ENCODE results near the gene TTLL11. TPM values are rescaled to one million over a fixed set of nuclear protein-coding genes. Genes with fewer than 3 reads are reported as not detected.

TTLL11 gene
- total RNA-seq, 1 donor from 2014 or later = 3.6 TPM

DNA sequence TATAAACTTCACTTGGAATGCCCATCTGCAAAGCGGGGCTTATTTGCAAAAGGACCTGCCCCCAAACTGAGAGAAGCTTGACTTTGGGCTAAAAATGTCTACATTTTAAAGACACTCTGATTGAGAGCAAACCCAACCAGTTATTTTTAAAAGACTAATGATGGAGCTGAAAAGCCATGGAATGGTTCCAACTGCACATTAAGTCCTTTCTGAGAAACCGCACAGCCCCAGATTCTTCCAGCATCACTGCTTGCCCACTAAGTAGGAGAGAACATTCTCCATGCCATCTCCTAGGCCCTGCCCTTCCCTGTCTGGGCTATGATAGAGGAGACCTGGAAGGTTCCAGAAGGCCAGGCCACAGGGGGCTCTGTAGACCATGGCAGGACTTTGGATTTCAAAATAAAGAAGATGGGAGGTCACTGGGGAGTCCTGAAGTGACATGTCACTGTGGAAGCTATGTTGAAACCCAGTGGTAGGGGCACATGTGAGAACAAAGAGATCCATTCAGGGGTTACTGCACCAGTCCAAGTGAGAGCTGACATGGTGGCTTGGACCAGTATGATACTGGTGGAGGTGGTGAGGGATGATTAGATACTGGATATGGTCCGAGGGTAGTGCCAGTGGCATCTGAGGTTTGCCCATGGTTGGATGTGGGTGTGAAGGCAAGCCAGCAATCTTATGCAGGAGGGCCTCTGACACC lies 262.5 kb downstream of the TTLL11 start:
- no peak overlapping the region for H3K27ac Mint-ChIP-seq
- no peaks in the 10 kb centered on the region for H3K27me3 Mint-ChIP-seq
- DNase-seq = no peak
- H3K4me1 Mint-ChIP-seq = no peaks in the 10 kb centered on the region
- ATAC-seq (ENCODE audit: low read depth) = no peak
- H3K9me3 Mint-ChIP-seq = no peaks in the 10 kb centered on the region
- ChIA-PET POLR2A (no interaction called here), CTCF (no interaction called here)
- TF ChIP-seq, protein P1, sequence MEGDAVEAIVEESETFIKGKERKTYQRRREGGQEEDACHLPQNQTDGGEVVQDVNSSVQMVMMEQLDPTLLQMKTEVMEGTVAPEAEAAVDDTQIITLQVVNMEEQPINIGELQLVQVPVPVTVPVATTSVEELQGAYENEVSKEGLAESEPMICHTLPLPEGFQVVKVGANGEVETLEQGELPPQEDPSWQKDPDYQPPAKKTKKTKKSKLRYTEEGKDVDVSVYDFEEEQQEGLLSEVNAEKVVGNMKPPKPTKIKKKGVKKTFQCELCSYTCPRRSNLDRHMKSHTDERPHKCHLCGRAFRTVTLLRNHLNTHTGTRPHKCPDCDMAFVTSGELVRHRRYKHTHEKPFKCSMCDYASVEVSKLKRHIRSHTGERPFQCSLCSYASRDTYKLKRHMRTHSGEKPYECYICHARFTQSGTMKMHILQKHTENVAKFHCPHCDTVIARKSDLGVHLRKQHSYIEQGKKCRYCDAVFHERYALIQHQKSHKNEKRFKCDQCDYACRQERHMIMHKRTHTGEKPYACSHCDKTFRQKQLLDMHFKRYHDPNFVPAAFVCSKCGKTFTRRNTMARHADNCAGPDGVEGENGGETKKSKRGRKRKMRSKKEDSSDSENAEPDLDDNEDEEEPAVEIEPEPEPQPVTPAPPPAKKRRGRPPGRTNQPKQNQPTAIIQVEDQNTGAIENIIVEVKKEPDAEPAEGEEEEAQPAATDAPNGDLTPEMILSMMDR (IDR thresholded peaks at IDR 0.05) = no peak
- no peak overlapping the region for H3K4me3 Mint-ChIP-seq
- intact Hi-C loops (cut with micrococcal nuclease) = no loop called here
- H3K36me3 Mint-ChIP-seq (ENCODE audit: low read depth) = no peaks in the 10 kb centered on the region

DNA sequence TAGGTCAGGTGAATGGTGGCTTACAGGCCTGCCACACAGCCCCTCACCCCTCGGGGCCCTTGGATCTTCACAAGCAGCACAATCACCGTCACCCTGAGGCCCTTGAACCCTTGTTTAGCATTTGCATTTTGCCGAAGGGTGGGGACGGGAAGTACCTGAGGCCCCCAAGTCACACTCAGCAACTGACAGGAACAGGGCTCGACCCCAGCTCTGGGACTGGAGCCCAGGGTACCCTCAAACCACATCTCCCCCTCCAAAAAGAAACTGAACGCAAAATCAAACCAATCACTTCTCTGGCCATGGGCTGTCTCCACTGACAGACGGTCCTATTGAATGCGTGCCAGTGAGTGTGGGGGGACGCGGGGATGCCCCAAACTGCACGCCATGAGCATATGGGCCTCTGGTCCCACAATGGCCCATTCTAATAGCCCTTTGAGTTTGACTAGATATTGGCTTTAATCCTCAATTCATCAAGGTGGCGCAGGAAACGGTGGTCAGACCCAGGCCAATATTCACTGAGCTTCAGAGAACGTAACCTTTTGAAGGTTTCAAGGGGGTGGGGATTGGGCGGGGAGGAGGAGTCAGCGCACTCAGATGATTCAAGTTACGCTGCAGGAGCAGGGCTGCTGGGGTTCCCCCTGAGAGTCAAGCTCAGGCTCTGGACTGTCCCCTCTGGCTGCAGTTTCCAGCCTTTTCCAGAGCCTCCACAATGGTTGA lies 265.7 kb downstream of the TTLL11 start:
- no peaks in the 10 kb centered on the region for H3K27me3 Mint-ChIP-seq
- intact Hi-C loops (cut with micrococcal nuclease) = no loop called here
- DNase-seq = no peak
- TF ChIP-seq, protein P1 (IDR thresholded peaks at IDR 0.05) = no peak
- ATAC-seq (ENCODE audit: low read depth) = no peak
- H3K4me1 Mint-ChIP-seq = no peaks in the 10 kb centered on the region
- no peak overlapping the region for H3K4me3 Mint-ChIP-seq
- ChIA-PET POLR2A (no interaction called here), CTCF (no interaction called here)
- no peaks in the 10 kb centered on the region for H3K36me3 Mint-ChIP-seq (ENCODE audit: low read depth)
- H3K9me3 Mint-ChIP-seq = no peaks in the 10 kb centered on the region
- H3K27ac Mint-ChIP-seq = no peak overlapping the region

DNA sequence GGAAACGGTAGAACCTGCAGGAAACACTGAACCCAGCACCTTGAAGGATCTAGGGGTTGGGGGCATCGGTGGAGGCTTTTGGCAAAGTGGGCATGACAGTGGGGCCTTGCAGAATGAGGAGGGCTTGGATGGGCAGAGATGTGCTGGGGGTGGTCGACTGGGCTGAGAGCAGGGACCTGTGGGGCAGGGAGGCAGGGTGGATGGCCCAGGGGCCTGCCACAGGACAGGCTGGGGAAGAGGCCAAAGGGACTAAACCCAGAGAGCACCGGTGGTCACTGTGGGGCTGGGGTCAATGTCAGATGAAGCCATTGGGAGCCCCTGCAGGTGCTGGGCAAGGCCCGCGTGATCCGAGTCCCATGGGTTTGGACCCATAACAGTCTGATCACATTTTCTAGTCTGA lies 266.4 kb downstream of the TTLL11 start:
- peaks cover 5% of the 10 kb centered on the region for H3K4me1 Mint-ChIP-seq
- ATAC-seq (ENCODE audit: low read depth) (no peak), DNase-seq (no peak)
- ChIA-PET POLR2A (no interaction called here), CTCF (no interaction called here)
- H3K36me3 Mint-ChIP-seq (ENCODE audit: low read depth) = no peaks in the 10 kb centered on the region
- TF ChIP-seq, protein P1 (IDR thresholded peaks at IDR 0.05) = no peak
- intact Hi-C loops (cut with micrococcal nuclease) = no loop called here
- no peak overlapping the region for H3K4me3 Mint-ChIP-seq
- H3K9me3 Mint-ChIP-seq = no peaks in the 10 kb centered on the region
- H3K27ac Mint-ChIP-seq = no peak overlapping the region
- no peaks in the 10 kb centered on the region for H3K27me3 Mint-ChIP-seq

DNA sequence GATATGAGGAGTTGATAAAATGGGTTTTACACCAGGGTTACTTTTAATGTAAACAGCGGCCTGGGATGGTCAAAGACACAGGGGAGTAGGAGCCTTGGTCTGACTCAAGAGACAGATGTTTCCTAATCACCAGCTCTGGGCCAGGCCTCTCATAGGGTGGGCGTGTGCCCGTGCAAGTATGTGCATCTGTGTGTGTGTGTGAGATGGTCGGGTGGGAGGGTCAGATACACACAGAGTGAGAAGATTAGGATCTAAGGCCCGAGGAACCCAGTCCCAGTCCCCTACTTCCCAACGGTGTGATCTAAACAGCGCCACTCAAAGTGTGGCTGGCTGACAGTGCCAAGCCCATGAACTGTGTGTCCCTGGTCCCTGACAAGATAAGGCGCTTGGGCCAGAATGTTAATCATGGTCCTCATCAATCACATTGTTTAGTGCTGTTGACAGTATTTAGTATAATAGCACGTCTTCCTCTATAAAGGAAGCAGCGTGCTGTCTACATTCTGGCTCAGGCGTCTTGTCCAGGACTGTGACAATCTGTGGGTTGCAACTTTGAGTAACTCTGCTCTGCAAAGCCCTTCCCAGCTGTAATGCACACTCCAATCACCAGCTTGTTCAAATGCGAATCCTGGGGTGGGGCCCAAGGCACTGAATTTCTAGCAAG lies 267.9 kb downstream of the TTLL11 start:
- ChIA-PET CTCF (no interaction called here), POLR2A (no interaction called here)
- ATAC-seq (ENCODE audit: low read depth) = no peak
- no peak overlapping the region for H3K27ac Mint-ChIP-seq
- H3K4me3 Mint-ChIP-seq = no peak overlapping the region
- DNase-seq = no peak
- peaks cover 5% of the 10 kb centered on the region for H3K4me1 Mint-ChIP-seq
- intact Hi-C loops (cut with micrococcal nuclease) = no loop called here
- no peaks in the 10 kb centered on the region for H3K9me3 Mint-ChIP-seq
- TF ChIP-seq, protein P1 (IDR thresholded peaks at IDR 0.05) = no peak
- no peaks in the 10 kb centered on the region for H3K36me3 Mint-ChIP-seq (ENCODE audit: low read depth)
- peaks cover 2% of the 10 kb centered on the region for H3K27me3 Mint-ChIP-seq

DNA sequence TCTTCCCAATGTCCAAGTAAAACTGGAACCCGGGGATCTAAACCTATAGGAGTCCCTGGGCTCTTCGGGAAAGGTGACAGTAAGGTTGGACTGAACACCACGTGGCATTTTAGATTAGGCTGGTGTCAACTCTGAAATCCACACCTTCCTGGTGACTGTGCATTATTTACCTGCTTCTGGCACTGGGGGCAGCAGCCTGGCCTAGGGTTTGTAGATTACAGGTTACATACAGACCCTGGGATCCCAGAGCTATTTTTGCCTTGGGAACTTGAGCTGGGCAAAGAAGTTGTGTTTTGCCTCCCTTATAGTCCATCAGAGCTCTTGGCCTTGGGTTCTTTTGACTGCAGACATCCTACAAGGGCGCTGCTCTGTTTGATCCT lies 268.5 kb downstream of the TTLL11 start:
- Mint-ChIP-seq H3K9me3 (no peaks in the 10 kb centered on the region), H3K4me3 (no peak overlapping the region), H3K27ac (no peak overlapping the region), H3K4me1 (peaks cover 8% of the 10 kb centered on the region), H3K36me3 (ENCODE audit: low read depth) (no peaks in the 10 kb centered on the region), H3K27me3 (peaks cover 2% of the 10 kb centered on the region)
- ATAC-seq (ENCODE audit: low read depth) (no peak), DNase-seq (no peak)
- TF ChIP-seq, protein P1 (IDR thresholded peaks at IDR 0.05) = no peak
- ChIA-PET POLR2A (no interaction called here), CTCF (no interaction called here)
- intact Hi-C loops (cut with micrococcal nuclease) = no loop called here

All from activated B cell treated with CpG ODN at 0.5 μM for 24 hours (primary cell).